Measurements from ENCODE around the gene TCEANC2.
"Not testable (repeated sequence)": the region's sequence is repeated elsewhere in the genome, so short reads cannot be mapped to it uniquely, and the experiment has no call there.

TCEANC2 gene

DNA sequence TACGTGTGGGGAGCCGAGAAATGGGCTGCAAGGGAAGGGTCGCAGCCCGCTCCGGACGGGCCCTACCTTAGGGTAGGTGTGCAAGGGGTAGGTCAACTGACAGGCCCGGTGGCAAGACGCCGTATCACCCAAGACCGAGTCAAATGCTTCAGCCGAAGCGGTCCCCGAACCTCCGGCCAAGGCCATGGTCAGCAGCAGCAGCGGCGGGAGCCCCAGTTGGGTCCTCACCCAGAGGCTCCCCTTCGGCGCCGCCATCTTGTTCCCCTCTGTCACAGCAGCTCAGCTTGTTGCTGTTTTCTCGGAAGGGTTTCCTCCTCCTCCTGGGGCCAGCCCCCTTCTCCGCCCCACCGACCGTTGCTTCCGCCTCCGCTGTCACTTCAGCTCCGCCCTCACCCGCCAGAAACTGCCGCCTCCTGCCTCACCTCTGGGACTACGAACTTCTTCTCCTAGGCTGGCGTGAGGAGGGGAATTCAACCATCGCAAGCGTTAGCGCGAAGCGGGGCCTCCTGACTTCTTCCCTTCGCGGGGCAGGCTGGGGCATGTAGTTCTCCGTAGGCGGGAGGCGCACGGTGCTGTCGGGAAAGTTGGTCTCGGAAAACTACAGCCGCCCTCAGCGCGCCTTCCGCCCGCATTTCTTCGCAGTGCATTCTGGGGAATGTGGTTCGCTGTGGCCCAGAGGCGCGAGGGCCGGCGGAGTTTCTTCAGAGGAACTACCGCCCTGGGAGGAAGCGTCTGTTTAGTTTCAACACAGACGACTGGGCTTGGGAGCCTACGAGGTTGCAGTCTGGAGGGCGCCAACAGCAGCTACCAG lies at the start of gene TCEANC2, which contains the start of gene TMEM59:
TSS of gene TCEANC2 (plus strand) at position 675 of the 811 bp plus-strand sequence. CDS start 815 bp downstream, outside the sequence.
TSS of gene TMEM59 (minus strand) at position 271 of the 811 bp plus-strand sequence. CDS start at position 255, 16 bp downstream.
- DNase-seq: peak; percentile 86 to 96

GRCh38 chr1:54003750-54004480 lies 49.5 kb upstream of the TCEANC2 start:
- not testable (repeated sequence) for DNase-seq

- DNase-seq: no peak
Observed at GRCh38 chr1:54004481-54005049, 48.8 kb upstream of the TCEANC2 start.

DNA sequence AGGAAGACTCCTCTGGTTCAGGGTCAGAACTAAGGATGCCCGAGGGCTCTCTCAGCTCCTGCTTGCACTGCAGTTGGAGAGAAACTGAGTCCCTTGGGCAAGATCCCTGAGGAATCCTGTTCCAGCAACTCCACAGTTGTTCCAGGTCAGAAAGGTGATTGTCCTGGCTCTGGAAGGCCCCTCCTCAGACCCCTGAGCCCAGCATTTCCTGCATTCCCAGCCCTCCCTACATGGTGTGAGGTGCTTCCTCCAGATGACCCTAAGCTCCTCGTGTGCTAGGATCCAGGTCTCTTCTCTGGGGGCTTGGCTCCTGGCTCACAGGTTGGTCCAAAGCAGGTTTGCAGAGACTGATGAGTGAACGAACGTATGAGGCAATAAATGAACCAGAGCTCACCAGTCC lies 46.9 kb upstream of the TCEANC2 start:
- no peak for DNase-seq

DNA sequence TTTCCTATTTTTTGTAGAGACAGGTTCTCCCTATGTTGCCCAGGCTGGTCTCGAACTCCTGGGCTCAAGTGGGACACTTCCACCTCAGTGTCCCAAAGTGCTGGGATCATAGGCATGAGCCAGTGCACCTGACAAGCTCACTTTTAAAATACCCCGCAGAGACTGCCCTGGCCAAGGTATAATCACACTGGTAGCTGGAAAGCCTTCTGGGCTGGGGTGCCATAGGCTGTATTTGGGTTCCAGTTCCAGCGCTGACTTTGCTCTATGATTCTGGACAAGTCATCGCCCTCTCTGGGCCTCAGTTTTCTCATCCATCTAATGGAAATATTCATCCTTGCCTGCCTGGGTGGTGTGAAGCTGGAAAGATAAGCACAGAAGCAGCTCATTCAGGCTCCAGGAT lies 45.8 kb upstream of the TCEANC2 start:
- DNase-seq: no peak

GRCh38 chr1:54008876-54009275 lies 44.5 kb upstream of the TCEANC2 start:
- no peak for DNase-seq

DNA sequence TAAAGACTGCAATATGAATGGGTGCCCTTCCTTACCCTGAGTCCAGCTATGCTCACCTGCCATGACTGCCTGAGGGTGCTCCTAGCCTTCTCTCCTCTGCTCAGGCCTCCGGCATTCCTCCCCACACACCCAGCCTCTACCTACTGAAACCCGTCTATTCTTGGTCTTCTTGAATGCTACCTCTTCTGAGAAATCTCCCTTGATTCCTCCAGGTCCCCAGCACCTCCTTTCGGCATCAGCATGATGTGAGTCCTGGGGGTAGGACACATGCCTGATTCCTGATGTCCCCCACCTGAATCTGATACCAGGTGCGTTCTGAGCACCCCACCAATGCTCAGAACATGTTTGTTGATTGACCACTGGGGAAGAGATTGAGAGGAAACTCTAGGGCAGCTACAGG lies 44.0 kb upstream of the TCEANC2 start:
- no peak for DNase-seq

GRCh38 chr1:54010415-54011117 lies 42.8 kb upstream of the TCEANC2 start:
- no peak for DNase-seq

DNA sequence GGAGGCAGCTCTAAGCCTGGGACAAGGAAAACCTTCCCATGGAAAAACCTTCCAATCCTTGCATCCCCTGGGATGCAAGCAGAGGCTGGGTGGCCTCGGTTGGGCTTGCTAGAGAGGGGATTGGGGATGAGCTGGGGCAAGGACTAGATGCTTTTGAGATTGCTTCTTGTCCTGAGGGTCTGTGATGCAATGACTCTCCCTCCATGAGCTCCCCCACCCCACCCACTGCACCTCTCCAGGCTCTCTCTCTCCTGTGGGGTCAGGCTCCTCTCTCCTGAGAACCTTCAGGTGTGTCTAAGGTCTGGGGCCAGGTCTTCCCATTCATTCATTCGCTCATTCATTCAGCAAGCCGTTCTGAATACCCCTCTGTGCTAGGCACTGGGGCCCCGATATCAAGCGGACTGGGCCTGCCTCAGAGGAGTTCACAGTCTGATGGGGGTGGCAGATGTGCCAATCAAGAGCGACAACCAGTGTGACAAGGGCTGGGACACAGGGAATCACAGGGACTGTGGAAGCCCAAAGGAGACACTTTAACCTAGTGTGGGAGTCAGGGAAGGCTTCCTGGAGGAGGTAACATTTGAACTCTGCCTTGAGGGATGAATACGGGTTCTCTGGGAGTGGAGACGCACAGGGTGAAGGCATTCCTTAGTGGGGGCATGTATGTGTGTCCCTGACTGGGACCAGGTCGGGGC lies 41.9 kb upstream of the TCEANC2 start:
- no peak for DNase-seq

GRCh38 chr1:54012008-54012325 lies 41.4 kb upstream of the TCEANC2 start:
- no peak for DNase-seq

DNA sequence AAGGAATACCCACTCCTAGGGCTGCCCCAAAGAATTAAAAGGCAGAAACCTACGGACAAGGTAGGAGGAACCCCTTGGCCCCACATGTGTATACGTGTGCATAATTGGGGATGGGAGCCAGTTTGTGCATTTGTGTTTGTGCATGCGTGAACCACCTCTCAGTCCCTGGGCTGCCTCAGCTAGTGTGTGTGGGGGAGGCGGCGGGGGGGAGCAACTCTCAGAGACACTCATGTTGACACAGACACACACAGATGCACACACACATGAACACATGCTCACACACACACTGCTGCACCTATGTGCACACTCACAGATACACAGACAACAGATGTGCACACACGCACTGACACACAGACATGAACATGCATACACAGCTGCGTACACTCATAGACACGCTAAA lies 40.5 kb upstream of the TCEANC2 start:
- DNase-seq: no peak

GRCh38 chr1:54013393-54014008 lies 39.9 kb upstream of the TCEANC2 start:
- DNase-seq: no peak

GRCh38 chr1:54014009-54014629 lies 39.3 kb upstream of the TCEANC2 start:
- DNase-seq: no peak

DNA sequence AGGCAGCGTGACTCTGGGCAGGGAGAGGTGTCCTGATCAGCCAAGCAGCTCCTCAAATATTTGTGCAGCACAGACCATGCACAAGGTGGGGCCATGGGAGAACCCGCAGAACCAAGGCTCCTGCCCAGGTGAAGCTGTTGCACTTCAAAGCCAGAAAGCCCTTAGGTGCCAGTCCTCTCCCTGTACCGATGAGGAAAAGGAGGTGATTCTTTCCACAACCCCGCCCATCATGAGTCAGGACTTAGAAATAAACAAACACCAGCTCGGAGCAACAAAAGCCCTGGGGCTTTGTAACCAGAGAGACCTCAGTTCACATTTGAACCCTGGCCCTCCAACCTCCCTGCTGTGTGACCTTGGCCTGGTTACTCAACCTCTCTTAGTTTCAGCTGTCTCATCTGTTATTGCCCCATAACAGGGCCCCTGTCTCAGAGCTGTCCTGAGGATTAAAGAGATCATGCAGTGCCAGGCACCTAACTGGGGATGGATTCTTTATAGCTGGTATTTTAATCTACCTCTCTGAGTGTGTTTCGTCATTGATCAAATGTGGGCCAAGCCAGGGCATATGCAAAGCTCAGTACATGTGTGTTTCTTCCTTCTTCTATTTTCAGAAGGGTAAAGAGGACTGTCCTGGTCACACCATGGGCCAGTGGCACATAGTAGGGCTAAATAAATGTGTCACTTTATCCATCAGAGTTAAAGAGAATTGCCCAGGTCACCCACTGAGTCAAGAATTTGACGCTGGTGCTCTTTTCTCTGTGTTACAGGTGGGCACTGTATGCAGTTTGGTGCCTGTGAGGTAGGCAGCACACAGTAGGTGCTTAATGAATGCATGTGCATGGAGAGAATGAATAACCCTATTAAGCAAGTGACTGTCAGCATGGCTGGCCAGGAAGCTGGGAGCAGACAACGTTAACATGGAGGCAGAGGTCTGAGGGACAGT lies 36.8 kb upstream of the TCEANC2 start:
- DNase-seq: no peak

- no peak for DNase-seq
Observed at GRCh38 chr1:54017979-54018378, 35.4 kb upstream of the TCEANC2 start, which contains the start of gene LDLRAD1. Gene LDLRAD1, minus strand, starts transcription at chr1:54018186. Its CDS starts 74 bp downstream, at chr1:54018112.

- DNase-seq: no peak
Observed at GRCh38 chr1:54018635-54019034, 34.8 kb upstream of the TCEANC2 start.

DNA sequence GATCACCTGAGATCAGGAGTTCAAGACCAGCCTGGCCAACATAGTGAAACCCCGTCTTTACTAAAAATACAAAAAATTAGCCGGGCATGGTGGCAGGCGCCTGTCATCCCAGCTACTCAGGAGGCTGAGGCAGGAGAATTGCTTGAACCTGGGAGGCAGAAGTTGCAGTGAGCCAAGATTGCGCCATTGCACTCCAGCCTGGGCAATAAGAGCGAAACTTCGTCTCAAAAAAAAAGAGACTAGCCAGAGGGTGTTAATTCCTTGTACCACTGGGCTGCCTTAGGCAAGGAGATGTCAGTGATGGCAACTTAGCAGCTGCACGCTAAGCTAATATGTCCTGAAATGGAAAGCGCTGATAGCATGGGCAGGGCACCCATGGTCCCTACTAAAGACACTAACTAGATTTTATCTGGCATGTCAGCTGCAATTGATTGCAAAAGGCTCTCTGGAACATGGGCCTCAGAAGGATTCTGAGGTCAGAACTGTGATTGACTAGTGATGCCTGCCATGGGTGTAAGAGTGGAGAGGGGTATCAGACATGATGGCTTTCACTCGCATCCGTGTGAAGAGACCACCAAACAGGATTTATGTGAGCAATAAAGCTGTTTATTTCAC lies 33.7 kb upstream of the TCEANC2 start:
- DNase-seq: not testable (repeated sequence)

- DNase-seq: no peak
Observed at GRCh38 chr1:54024358-54024757, 29.1 kb upstream of the TCEANC2 start.

GRCh38 chr1:54024811-54025210 lies 28.6 kb upstream of the TCEANC2 start:
- DNase-seq: not testable (repeated sequence)

DNA sequence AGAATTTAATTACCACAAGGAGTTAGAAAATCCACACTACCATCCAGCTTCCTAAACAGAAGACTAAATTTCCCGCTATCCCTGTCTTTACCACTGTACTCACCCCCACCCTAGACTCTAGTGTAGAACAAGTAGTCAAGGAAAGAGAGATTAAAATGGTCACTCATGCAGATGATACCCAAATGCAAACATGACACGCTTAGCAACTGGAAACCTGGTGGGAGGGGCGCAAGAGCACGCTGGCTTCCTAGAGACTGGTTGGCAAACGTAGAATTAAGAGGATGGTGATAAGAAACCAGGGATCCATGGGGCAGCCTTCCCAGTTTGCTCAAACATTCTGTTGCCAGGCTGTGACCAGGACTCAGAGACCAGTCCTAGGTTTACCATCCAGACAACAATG lies 25.6 kb upstream of the TCEANC2 start:
- no peak for DNase-seq

All from NCI-H187 (cell line).